HepG2 (cell line): ENCODE measurements around the gene HINT2. TPM values are rescaled to one million over a fixed set of nuclear protein-coding genes. Genes with fewer than 3 reads are reported as not detected.

Experiments
- ARID2 ChIP-seq: sonication (generic); formaldehyde crosslinking; IDR thresholded peaks from 2 replicates; pipeline ENCODE4 v1.8.1; 2022; ENCODE audit warnings: mild to moderate bottlenecking, missing genetic modification reagents, borderline replicate concordance
- ARNTL ChIP-seq: sonication (generic); formaldehyde crosslinking; IDR thresholded peaks from 2 replicates; pipeline ENCODE4 v1.4.0; 2020; ENCODE audit warnings: mild to moderate bottlenecking, missing genetic modification reagents
- EP300 ChIP-seq, 3 experiments: sonication (generic) in 1 of 3; formaldehyde crosslinking in 1 of 3; IDR thresholded peaks; 2 replicates each; pipeline versions ENCODE4 v1.5.1 to v1.6.1; 2011 to 2020; ENCODE audit warnings: low read depth in 2 of 3, low read length in 2 of 3, borderline replicate concordance in 1 of 3, improper control_type of control experiment in 1 of 3, mild to moderate bottlenecking in 1 of 3, missing genetic modification reagents in 1 of 3, moderate library complexity in 1 of 3
- FOXA1 ChIP-seq, 2 experiments: fragments of 450-650 bp in 1 of 2; sonication (generic) in 1 of 2; formaldehyde crosslinking in 1 of 2; IDR thresholded peaks; 2 replicates each; pipeline versions ENCODE4 v1.4.0 to v1.6.1; 2016 to 2020; ENCODE audit warnings: missing genetic modification reagents in 1 of 2
- HNRNPK ChIP-seq: fragments of 200-400 bp; formaldehyde crosslinking; IDR thresholded peaks from 2 replicates; pipeline ENCODE4 v1.6.1; 2018; ENCODE audit warnings: low read length, low read depth, moderate library complexity, mild to moderate bottlenecking; ENCODE audit not compliant: poor library complexity, severe bottlenecking
- NCOR1 ChIP-seq: fragments of 200-600 bp; sonication (generic); IDR thresholded peaks from 2 replicates; pipeline ENCODE4 v1.7.0; 2017; ENCODE audit warnings: antibody characterized with exemption, low read length, borderline replicate concordance
- POGZ ChIP-seq: sonication (generic); formaldehyde crosslinking; IDR thresholded peaks from 2 replicates; pipeline ENCODE4 v1.4.0; 2020; ENCODE audit warnings: mild to moderate bottlenecking, missing genetic modification reagents
- SMAD9 ChIP-seq: sonication (generic); formaldehyde crosslinking; IDR thresholded peaks from 2 replicates; pipeline ENCODE4 v1.5.1; 2020; ENCODE audit warnings: mild to moderate bottlenecking, missing genetic modification reagents
- SMC3 ChIP-seq: IDR thresholded peaks from 2 replicates; pipeline ENCODE4 v1.6.1; 2011; ENCODE audit warnings: low read length, improper control_type of control experiment
- SRF ChIP-seq: IDR thresholded peaks from 2 replicates; pipeline ENCODE4 v1.6.1; 2011; ENCODE audit warnings: mild to moderate bottlenecking, low read depth, low read length, moderate library complexity
- WIZ ChIP-seq: sonication (generic); formaldehyde crosslinking; IDR thresholded peaks from 2 replicates; pipeline ENCODE4 v1.5.1; 2020; ENCODE audit warnings: mild to moderate bottlenecking, missing genetic modification reagents
- ZEB1 ChIP-seq: IDR thresholded peaks from 2 replicates; pipeline ENCODE4 v1.6.1; 2012; ENCODE audit warnings: mild to moderate bottlenecking, low read depth, inconsistent platforms; ENCODE audit not compliant: insufficient replicate concordance
- ZFX ChIP-seq: sonication (generic); formaldehyde crosslinking; IDR thresholded peaks from 2 replicates; pipeline ENCODE4 v1.4.0; 2020; ENCODE audit warnings: mild to moderate bottlenecking, low read depth, missing genetic modification reagents, moderate library complexity
- ZNF274 ChIP-seq: sonication (generic); formaldehyde crosslinking; IDR thresholded peaks from 2 replicates; pipeline ENCODE4 v1.5.1; 2020; ENCODE audit warnings: mild to moderate bottlenecking, missing genetic modification reagents
- ZNF33A ChIP-seq: sonication (generic); formaldehyde crosslinking; IDR thresholded peaks from 2 replicates; pipeline ENCODE4 v1.5.1; 2020; ENCODE audit warnings: missing genetic modification reagents, mild to moderate bottlenecking, moderate library complexity, borderline replicate concordance
- ZNF343 ChIP-seq: sonication (generic); formaldehyde crosslinking; IDR thresholded peaks from 2 replicates; pipeline ENCODE4 v1.4.0; 2020; ENCODE audit warnings: mild to moderate bottlenecking, missing genetic modification reagents
- ZNF496 ChIP-seq: sonication (generic); formaldehyde crosslinking; IDR thresholded peaks from 2 replicates; pipeline ENCODE4 v1.8.1; 2023; ENCODE audit warnings: mild to moderate bottlenecking, moderate library complexity, missing genetic modification reagents; ENCODE audit not compliant: insufficient replicate concordance
- ZNF543 ChIP-seq: sonication (generic); formaldehyde crosslinking; IDR thresholded peaks from 2 replicates; pipeline ENCODE4 v1.4.0; 2020; ENCODE audit warnings: mild to moderate bottlenecking, missing genetic modification reagents
- ZNF850 ChIP-seq: sonication (generic); formaldehyde crosslinking; conservative IDR thresholded peaks from 2 replicates; pipeline ENCODE4 v1.9.0; 2021; ENCODE audit warnings: mild to moderate bottlenecking, missing genetic modification reagents
- ZSCAN9 ChIP-seq: IDR thresholded peaks from 2 replicates; pipeline ENCODE4 v1.6.1; 2016; ENCODE audit warnings: borderline replicate concordance
- polyA plus RNA-seq, 8 experiments: library from polyadenylated mRNA; depleted of rRNA in 3 of 8; stranded (reverse) in 7 of 8; unstranded in 1 of 8; fragments of >200 nt; fragmentation: Illumina TruSeq in 4 of 8; extraction: Trizol in 4 of 8; gene quantifications; 2 replicates each; pipeline versions ENCODE4 v1.2.1 to v1.2.3, GENCODE V29; 2011 to 2016; ENCODE audit warnings: low read depth in 4 of 8, missing spikeins in 1 of 8, mixed read lengths in 1 of 8; ENCODE audit not compliant: insufficient read depth in 1 of 8
- total RNA-seq, 5 experiments: library from RNA; depleted of rRNA; stranded (reverse); fragments of >200 nt; fragmentation: Illumina TruSeq; extraction: Trizol; gene quantifications; 2 replicates each; pipeline ENCODE4 v1.2.3, GENCODE V29; 2016; ENCODE audit warnings: low read depth in 1 of 5
- TF ChIP-seq, protein P1 (sequence below): sonication (generic); formaldehyde crosslinking; IDR thresholded peaks from 2 replicates; pipeline ENCODE4 v1.9.0; 2022; ENCODE audit warnings: low read depth, missing genetic modification reagents
- TF ChIP-seq, protein P2 (sequence below): sonication (generic); formaldehyde crosslinking; IDR thresholded peaks from 2 replicates; pipeline ENCODE4 v1.5.1; 2020; ENCODE audit warnings: mild to moderate bottlenecking, missing genetic modification reagents
- TF ChIP-seq, protein P3 (sequence below): sonication (generic); formaldehyde crosslinking; IDR thresholded peaks from 2 replicates; pipeline ENCODE4 v1.5.0; 2020; ENCODE audit warnings: mild to moderate bottlenecking, missing genetic modification reagents

The HINT2 gene
- total and polyA plus RNA-seq, 2 of the 13 experiments (the other 11 are each of a cell fraction or from before 2014, with no cell fraction given), result 37.9 to 56.2 TPM

DNA sequence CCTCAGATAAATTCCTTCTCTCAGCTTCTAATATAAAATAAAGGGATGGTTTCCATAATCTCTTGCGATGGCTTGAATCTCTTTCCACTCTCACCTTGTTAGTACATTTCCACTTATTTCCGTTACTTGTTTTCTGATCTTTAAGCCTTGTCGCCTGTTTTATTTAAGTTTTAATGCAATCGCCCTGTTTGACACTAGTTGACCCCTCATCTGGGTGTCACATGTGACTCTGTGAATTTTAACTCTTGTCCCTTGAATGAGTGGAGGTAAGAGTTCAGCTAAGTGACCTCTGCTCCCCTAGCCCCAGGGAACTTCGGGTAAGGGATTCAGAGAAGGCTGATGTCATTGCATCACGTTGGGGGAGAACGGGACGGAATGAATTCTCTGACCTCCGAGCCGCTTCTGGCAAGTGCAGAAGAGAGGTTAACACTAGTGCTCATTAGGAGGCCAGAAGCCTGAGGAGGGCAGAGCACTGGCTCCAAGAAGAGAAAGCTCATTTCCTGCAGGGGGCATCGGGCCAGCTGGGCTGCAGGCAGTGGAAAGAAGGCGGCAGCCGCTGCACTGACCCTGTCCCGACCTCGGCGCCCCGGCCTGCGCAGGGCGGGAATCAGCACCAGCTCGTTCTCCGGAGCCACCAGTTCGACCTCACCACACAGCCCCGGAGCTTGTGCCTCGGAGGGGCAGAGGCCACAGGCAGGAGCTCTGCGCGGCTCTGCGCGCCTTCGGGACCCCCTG is 569 bp downstream of the HINT2 start (continued):
- TF ChIP-seq ZNF343 (peak; percentile 73; the same call in 1 of the 2 replicates), ZSCAN9 (CRISPR knock-in tag) (peak; percentile 36; the same call in 1 of the 2 replicates), ARID2 (CRISPR knock-in tag) (no peak), WIZ (no peak), ZNF850 (CRISPR knock-in tag) (no peak), SMC3 (no peak), FOXA1 (IDR thresholded peaks at IDR 0.05) (no peak), FOXA1 (CRISPR knock-in tag; IDR thresholded peaks at IDR 0.05) (peak; percentile 10; the same call in 1 of the 2 replicates), SMAD9 (CRISPR knock-in tag) (0 out of 2 replicates have a peak, but pooled peaks have one; percentile 47), HNRNPK (no peak), ZNF274 (no peak), NCOR1 (no peak), POGZ (CRISPR knock-in tag) (no peak), EP300 (IDR thresholded peaks at IDR 0.05; ENCODE audit: low read depth in 2 of 2, low read length in 2 of 2) (0 out of 4 replicates have a peak, but pooled peaks of 1 of the 2 experiments have one; percentile 32), EP300 (CRISPR knock-in tag; IDR thresholded peaks at IDR 0.05; ENCODE audit: borderline replicate concordance) (no peak), ZFX (peak; percentile 66; the same call in 1 of the 2 replicates), ZEB1 (no peak), SRF (0 out of 2 replicates have a peak, but pooled peaks have one; percentile 1), ZNF496 (no peak), ZNF33A (CRISPR knock-in tag) (no peak), ZNF543 (CRISPR knock-in tag) (no peak), ARNTL (CRISPR knock-in tag) (peak; percentile 84; the same call in 1 of the 2 replicates)
- TF ChIP-seq, protein P1, sequence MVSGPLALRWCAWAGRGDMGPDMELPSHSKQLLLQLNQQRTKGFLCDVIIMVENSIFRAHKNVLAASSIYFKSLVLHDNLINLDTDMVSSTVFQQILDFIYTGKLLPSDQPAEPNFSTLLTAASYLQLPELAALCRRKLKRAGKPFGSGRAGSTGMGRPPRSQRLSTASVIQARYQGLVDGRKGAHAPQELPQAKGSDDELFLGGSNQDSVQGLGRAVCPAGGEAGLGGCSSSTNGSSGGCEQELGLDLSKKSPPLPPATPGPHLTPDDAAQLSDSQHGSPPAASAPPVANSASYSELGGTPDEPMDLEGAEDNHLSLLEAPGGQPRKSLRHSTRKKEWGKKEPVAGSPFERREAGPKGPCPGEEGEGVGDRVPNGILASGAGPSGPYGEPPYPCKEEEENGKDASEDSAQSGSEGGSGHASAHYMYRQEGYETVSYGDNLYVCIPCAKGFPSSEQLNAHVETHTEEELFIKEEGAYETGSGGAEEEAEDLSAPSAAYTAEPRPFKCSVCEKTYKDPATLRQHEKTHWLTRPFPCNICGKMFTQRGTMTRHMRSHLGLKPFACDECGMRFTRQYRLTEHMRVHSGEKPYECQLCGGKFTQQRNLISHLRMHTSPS (CRISPR knock-in tag), result no peak
- TF ChIP-seq, protein P2, sequence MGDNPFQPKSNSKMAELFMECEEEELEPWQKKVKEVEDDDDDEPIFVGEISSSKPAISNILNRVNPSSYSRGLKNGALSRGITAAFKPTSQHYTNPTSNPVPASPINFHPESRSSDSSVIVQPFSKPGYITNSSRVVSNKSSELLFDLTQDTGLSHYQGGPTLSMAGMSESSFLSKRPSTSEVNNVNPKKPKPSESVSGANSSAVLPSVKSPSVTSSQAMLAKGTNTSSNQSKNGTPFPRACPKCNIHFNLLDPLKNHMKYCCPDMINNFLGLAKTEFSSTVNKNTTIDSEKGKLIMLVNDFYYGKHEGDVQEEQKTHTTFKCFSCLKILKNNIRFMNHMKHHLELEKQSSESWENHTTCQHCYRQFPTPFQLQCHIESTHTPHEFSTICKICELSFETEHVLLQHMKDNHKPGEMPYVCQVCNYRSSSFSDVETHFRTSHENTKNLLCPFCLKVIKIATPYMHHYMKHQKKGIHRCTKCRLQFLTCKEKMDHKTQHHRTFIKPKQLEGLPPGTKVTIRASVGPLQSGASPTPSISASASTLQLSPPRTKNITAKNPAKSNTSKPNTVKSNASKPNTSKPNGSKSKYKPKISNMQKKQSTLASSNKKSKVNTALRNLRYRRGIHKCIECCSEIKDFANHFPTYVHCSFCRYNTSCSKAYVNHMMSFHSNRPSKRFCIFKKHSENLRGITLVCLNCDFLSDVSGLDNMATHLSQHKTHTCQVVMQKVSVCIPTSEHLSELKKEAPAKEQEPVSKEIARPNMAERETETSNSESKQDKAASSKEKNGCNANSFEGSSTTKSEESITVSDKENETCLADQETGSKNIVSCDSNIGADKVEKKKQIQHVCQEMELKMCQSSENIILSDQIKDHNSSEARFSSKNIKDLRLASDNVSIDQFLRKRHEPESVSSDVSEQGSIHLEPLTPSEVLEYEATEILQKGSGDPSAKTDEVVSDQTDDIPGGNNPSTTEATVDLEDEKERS (CRISPR knock-in tag), result peak; percentile 56; the same call in 1 of the 2 replicates
- TF ChIP-seq, protein P3, sequence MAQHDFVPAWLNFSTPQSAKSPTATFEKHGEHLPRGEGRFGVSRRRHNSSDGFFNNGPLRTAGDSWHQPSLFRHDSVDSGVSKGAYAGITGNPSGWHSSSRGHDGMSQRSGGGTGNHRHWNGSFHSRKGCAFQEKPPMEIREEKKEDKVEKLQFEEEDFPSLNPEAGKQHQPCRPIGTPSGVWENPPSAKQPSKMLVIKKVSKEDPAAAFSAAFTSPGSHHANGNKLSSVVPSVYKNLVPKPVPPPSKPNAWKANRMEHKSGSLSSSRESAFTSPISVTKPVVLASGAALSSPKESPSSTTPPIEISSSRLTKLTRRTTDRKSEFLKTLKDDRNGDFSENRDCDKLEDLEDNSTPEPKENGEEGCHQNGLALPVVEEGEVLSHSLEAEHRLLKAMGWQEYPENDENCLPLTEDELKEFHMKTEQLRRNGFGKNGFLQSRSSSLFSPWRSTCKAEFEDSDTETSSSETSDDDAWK (CRISPR knock-in tag), result no peak
